Kidney (tissue), 14 donors: ENCODE results near the gene ZMYND10. TPM values are rescaled to one million over a fixed set of nuclear protein-coding genes. Genes with fewer than 3 reads are reported as not detected.
A peak's percentile ranks its signal among the peaks of the same experiment; 100 is the strongest.

Experiments
- DNase-seq, 5 donors: peaks; one replicate each; pipeline ENCODE4 v3.0.0-alpha.2; 2013 to 2020
- FAIRE-seq: peaks from 2 replicates; lab custom pipeline; 2012; peaks lifted over from hg19 to GRCh38; lab: Jason Lieb, UNC
- H3K27ac ChIP-seq, 2 donors: one replicate each; pipeline ENCODE4 v1.7.0; 2013; ENCODE audit warnings: low read depth in 2 of 2, low read length in 2 of 2, inconsistent platforms in 1 of 2
- H3K27me3 ChIP-seq: one replicate; pipeline ENCODE4 v1.7.1; 2013; ENCODE audit warnings: low read length, inconsistent platforms; ENCODE audit not compliant: control insufficient read depth, insufficient read depth
- H3K36me3 ChIP-seq, 3 donors: one replicate each; pipeline versions ENCODE4 v1.7.0 to v1.7.1; 2013; ENCODE audit warnings: low read length in 3 of 3, control low read depth in 1 of 3, inconsistent platforms in 1 of 3; ENCODE audit not compliant: insufficient read depth in 3 of 3, control insufficient read depth in 2 of 3
- H3K4me1 ChIP-seq, 3 donors: one replicate each; pipeline versions ENCODE4 v1.7.0 to v1.7.1; 2013; ENCODE audit warnings: low read length in 3 of 3, inconsistent platforms in 1 of 3, low read depth in 1 of 3; ENCODE audit not compliant: control insufficient read depth in 2 of 3, insufficient read depth in 2 of 3
- H3K4me3 ChIP-seq, 3 donors: one replicate each; pipeline versions ENCODE4 v1.7.0 to v1.8.1; 2013; ENCODE audit warnings: low read length in 3 of 3, control low read depth in 1 of 3, inconsistent platforms in 1 of 3
- H3K9ac ChIP-seq, 3 donors: one replicate each; pipeline versions ENCODE4 v1.7.0 to v1.7.1; 2013; ENCODE audit warnings: low read length in 3 of 3, control low read depth in 1 of 3, inconsistent platforms in 1 of 3
- H3K9me3 ChIP-seq, 3 donors: one replicate each; pipeline versions ENCODE4 v1.7.0 to v1.7.1; 2013; ENCODE audit warnings: low read length in 3 of 3, control low read depth in 1 of 3, inconsistent platforms in 1 of 3; ENCODE audit not compliant: control insufficient read depth in 2 of 3, insufficient read depth in 1 of 3
- intact Hi-C: fragments of 100-400 bp; cut with DNase I; formaldehyde crosslinking; loops from one replicate; pipeline ENCODE4 v1.11.1; 2022
- polyA plus RNA-seq: library from polyadenylated mRNA; stranded (reverse); fragments of 350-450 nt; fragmentation: Illumina TruSeq; extraction: RNeasy Lipid Tissue Mini Kit (QIAGEN cat#74804); gene quantifications from one replicate; pipeline ENCODE4 v1.2.3, GENCODE V29; 2014; ENCODE audit warnings: low read depth, low replicate concordance; ENCODE audit not compliant: insufficient read depth
- total RNA-seq: library from RNA; stranded (reverse); fragmentation: NEBNext Ultra II Directional; extraction: Animal tissue kit (Norgen Biotek cat#: 25700); gene quantifications from one replicate; pipeline ENCODE4 v1.2.1, GENCODE V29; 2021
- TF ChIP-seq, protein P1 (sequence below): IDR thresholded peaks from 3 replicates; pipeline ENCODE4 v1.5.1; 2012; ENCODE audit warnings: mild to moderate bottlenecking, moderate library complexity, borderline replicate concordance; ENCODE audit not compliant: insufficient read depth; ENCODE audit errors: extremely low read depth
- donor health status: control.
- donor health status: control.
- donor health status: control.
- donor health status: control.
- donor health status: control.
- donor health status: DM: yes; HTN: yes; CAD: no.
- donor health status: Normal renal cell carcinoma (clear cell type).

Gene ZMYND10
- total and polyA plus RNA-seq, 2 donors from 2014 or later: 10.0 to 14.2 TPM

DNA sequence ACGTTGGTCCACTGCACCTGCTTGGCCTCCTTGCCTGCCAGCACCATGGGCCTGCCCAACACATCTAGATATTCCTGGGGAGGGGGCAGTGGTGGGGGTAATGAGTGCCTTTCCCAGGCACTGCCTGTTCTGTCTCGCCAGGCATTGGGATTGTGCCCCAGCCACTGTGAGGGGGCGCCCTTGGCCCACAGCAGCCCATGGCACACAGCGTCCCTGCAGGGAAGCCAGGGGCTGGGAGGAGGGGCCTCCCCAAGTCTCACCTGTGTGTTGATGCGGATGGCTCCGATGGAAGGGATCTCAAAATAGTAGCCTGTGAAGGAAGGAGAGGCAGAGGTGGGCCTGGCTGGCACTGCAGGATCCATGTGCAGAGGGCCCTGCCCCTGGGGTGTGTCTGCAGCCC is 32.5 kb upstream of the ZMYND10 start:
- Histone ChIP-seq H3K4me3 (no peak overlapping the region), H3K9ac (no peak overlapping the region), H3K27ac (no peak overlapping the region), H3K36me3 (no peaks in the 10 kb centered on the region), H3K9me3 (no peaks in the 10 kb centered on the region), H3K4me1 (peaks cover 0 to 16% (median 3%) of the 10 kb centered on the region in 3 donors), H3K27me3 (no peaks in the 10 kb centered on the region)
- FAIRE-seq: no peak
- intact Hi-C loops: no loop called here
- peak in 1 of 5 donors; percentile 44 for DNase-seq
- TF ChIP-seq, protein P1, sequence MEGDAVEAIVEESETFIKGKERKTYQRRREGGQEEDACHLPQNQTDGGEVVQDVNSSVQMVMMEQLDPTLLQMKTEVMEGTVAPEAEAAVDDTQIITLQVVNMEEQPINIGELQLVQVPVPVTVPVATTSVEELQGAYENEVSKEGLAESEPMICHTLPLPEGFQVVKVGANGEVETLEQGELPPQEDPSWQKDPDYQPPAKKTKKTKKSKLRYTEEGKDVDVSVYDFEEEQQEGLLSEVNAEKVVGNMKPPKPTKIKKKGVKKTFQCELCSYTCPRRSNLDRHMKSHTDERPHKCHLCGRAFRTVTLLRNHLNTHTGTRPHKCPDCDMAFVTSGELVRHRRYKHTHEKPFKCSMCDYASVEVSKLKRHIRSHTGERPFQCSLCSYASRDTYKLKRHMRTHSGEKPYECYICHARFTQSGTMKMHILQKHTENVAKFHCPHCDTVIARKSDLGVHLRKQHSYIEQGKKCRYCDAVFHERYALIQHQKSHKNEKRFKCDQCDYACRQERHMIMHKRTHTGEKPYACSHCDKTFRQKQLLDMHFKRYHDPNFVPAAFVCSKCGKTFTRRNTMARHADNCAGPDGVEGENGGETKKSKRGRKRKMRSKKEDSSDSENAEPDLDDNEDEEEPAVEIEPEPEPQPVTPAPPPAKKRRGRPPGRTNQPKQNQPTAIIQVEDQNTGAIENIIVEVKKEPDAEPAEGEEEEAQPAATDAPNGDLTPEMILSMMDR: no peak

DNA sequence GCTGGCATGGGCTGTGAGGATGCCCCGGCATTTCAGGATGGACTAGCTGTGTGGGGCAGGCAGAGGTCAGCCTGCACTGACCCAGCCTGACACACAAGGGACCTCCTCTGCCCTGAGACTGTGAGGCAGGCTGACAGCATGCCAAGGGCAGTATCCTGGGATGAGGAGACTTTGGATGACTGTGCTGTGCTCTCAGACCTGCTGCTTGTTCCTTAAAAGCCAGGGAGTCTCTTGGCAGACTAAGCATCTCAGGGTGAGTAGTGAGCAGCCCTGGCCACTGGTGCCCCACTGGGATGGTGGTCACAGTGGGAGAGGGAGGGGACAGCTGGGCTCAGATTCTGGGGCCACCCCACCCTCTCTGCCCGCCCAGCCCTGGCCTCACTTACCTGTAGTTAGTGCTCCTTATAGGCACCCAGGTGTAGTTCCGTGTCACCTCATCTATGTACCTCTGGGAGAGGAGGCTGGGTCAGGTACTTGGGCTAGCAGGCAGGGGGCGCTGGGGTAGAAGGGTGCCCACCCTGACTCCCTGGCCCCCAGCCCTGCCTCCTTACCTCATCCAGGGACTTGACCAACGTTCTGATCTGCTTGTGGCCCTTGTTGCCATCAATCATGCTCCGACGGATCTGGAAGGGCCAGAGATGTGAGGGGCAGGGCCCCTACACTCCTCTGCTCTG is 29.9 kb upstream of the ZMYND10 start:
- intact Hi-C loops: no loop called here
- FAIRE-seq: no peak

DNA sequence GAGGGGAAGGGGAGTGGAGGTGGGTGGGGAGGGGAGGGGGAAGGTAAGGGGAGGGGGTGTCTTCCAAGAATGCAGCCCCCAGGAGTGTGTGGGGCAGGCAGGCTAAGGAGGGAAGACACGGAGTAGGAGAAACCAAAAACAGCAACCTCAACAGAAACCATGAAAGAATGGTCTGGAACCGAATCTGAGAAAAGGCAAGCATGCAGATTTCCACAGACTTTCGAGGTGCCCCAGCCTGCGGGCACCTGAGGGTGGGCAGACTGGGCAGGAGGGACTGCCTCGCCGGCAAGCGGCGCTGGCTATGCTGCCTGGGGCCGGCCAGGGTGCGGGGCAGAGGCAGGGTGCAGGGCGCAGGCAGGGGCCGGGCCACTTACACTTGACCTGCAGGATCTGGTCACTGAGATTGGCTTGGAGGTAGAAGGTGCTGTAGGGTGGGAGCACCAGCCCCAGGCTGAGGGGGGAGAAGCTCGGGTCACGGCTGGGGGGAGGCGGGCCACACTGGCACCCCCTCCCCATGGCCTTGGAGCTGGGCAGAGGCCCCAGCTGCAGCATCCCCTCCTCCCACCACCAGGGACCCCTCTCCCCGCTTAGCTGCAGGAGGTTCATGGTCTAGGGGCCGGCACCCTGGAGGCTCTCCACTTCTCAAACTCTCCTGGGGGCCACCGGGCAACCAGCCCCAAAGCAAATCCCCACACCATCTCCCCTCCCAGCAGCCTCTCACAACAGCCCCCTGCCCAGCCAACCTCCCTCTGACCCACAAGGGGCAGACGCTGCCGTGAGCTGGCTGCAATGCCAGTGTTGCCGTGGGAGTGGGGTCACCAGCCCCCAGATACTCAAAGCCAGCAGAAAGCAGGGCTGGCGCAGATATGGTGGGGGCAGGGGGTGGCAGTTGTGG is 29.1 kb upstream of the ZMYND10 start:
- no peak overlapping the region for H3K9ac ChIP-seq
- intact Hi-C loops: no loop called here
- H3K4me1 ChIP-seq: peaks cover 0 to 5% (median 0%) of the 10 kb centered on the region in 3 donors
- FAIRE-seq (no peak), DNase-seq (peak in 1 of 5 donors; percentile 68)
- TF ChIP-seq, protein P1: no peak
- H3K27me3 ChIP-seq: no peaks in the 10 kb centered on the region
- H3K27ac ChIP-seq: no peak overlapping the region
- no peak overlapping the region for H3K4me3 ChIP-seq
- no peaks in the 10 kb centered on the region for H3K9me3 ChIP-seq
- H3K36me3 ChIP-seq: no peaks in the 10 kb centered on the region

More for the DNA sequence above, 29.9 kb upstream of the ZMYND10 start:
- peak in 1 of 5 donors; percentile 50 for DNase-seq
- Histone ChIP-seq H3K27me3 (no peaks in the 10 kb centered on the region), H3K4me3 (no peak overlapping the region), H3K36me3 (no peaks in the 10 kb centered on the region), H3K27ac (no peak overlapping the region), H3K9me3 (no peaks in the 10 kb centered on the region), H3K4me1 (peaks cover 0 to 6% (median 0%) of the 10 kb centered on the region in 3 donors), H3K9ac (no peak overlapping the region)
- TF ChIP-seq, protein P1: no peak
